ENCODE data around the gene DLAT. TPM values are rescaled to one million over a fixed set of nuclear protein-coding genes. Genes with fewer than 3 reads are reported as not detected.
"Not testable (repeated sequence)": the region's sequence is repeated elsewhere in the genome, so short reads cannot be mapped to it uniquely, and the experiment has no call there.

Gene DLAT
- total RNA-seq, 1 donor, result 36.6 TPM

DNA sequence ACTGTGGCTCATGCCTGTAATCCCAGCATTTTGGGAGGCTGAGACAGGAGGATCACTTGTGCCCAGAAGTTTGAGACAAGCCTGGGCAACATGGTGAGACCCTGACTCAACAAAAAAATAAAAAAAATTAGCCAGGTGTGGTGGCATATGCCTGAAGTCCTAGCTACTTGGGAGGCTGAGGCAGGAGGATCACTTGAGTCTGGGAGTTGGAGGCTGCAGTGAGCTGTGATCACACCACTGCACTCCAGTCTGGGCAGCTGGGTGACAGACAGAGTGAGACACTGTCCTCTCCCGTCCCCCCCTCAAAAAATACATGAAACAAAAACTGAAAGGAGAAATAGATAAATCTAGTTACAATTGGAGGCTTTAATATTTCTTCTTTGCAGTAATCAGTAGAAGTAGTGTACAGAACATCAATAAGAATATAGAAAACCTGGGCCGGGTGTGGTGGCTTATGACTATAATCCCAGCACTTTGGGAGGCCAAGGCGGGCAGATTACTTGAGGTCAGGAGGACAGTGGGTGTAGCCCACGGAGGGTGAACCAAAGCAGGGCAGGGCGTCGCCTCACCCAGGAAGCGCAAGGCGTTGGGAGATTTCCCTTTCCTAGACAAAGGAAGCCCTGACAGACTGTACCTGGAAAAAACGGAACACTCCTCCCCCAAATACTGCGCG lies 19.6 kb upstream of the DLAT start:
- TF ChIP-seq CTCF (IDR thresholded peaks at IDR 0.05; ENCODE audit: extremely low read depth, low read depth, low read length), result no peak
- H3K4me1 ChIP-seq (ENCODE audit: insufficient read depth, low read length), result no peaks in the 10 kb centered on the region
- H3K4me2 ChIP-seq (ENCODE audit: insufficient read depth, low read length), result no peak overlapping the region
- no peak overlapping the region for H3K27ac ChIP-seq (ENCODE audit: low read depth, low read length)
- no peaks in the 10 kb centered on the region for H3K79me2 ChIP-seq (ENCODE audit: insufficient read depth, low read length)
- H4K20me1 ChIP-seq (ENCODE audit: insufficient read depth, low read length), result no peaks in the 10 kb centered on the region
- peaks cover 7% of the 10 kb centered on the region for H3K36me3 ChIP-seq (ENCODE audit: insufficient read depth, low read length)
- H3K27me3 ChIP-seq (ENCODE audit: insufficient read depth, low read length), result no peaks in the 10 kb centered on the region
- no peak overlapping the region for H2AFZ ChIP-seq (ENCODE audit: low read length)
- DNase-seq (ENCODE audit: insufficient read length, low spot score, missing footprints), result no peak
- H3K4me3 ChIP-seq (ENCODE audit: insufficient read depth, low read length), result no peak overlapping the region
- no peaks in the 10 kb centered on the region for H3K9me3 ChIP-seq (ENCODE audit: low read depth, low read length)

DNA sequence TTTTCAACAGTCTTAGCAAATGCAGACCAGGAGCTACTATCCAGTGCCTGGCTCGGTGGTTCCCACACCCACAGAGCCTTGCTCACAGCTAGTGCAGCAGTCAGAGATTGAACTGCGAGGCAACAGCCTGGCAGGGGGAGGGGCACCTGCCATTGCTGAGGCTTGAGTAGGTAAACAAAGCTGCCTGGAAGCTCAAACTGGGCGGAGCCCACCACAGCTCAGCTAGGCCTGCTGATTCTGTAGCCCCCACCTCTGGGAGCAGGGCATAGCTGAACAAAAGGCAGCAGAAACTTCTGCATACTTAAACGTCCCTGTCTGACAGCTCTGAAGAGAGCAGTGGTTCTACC lies 19.1 kb upstream of the DLAT start:
- DNase-seq (ENCODE audit: insufficient read length, low spot score, missing footprints); H3K4me3 ChIP-seq (ENCODE audit: insufficient read depth, low read length); H3K79me2 ChIP-seq (ENCODE audit: insufficient read depth, low read length); H3K27ac ChIP-seq (ENCODE audit: low read depth, low read length); H2AFZ ChIP-seq (ENCODE audit: low read length); H3K9me3 ChIP-seq (ENCODE audit: low read depth, low read length); H3K4me2 ChIP-seq (ENCODE audit: insufficient read depth, low read length); H3K27me3 ChIP-seq (ENCODE audit: insufficient read depth, low read length); H3K36me3 ChIP-seq (ENCODE audit: insufficient read depth, low read length); H4K20me1 ChIP-seq (ENCODE audit: insufficient read depth, low read length); H3K4me1 ChIP-seq (ENCODE audit: insufficient read depth, low read length): not testable (repeated sequence)

- H3K4me1 ChIP-seq (ENCODE audit: insufficient read depth, low read length); H3K36me3 ChIP-seq (ENCODE audit: insufficient read depth, low read length); H3K4me2 ChIP-seq (ENCODE audit: insufficient read depth, low read length); H3K9me3 ChIP-seq (ENCODE audit: low read depth, low read length); H2AFZ ChIP-seq (ENCODE audit: low read length); DNase-seq (ENCODE audit: insufficient read length, low spot score, missing footprints); H4K20me1 ChIP-seq (ENCODE audit: insufficient read depth, low read length); H3K27ac ChIP-seq (ENCODE audit: low read depth, low read length); H3K4me3 ChIP-seq (ENCODE audit: insufficient read depth, low read length); H3K79me2 ChIP-seq (ENCODE audit: insufficient read depth, low read length); H3K27me3 ChIP-seq (ENCODE audit: insufficient read depth, low read length): not testable (repeated sequence)
Measured at GRCh38 chr11:112011451-112011850, 13.8 kb upstream of the DLAT start.

DNA sequence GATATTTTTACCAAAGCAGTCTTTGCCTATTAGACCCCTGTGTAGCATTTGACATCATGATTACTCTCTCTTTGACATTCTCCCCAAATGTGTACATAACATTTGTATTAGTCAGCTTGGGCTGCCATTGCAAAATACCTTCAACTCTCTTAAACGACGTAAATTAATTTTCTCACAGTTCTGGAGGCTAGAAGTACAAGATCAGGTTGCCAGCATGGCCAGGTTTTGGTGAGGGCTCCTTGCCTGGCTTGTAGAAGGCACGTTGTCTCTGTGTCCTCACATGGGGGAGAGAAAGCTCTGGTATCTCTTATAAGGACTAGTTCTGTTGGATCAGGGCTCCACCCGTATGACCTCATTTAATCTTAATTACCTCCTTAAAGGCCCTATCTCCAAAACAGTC lies 12.3 kb upstream of the DLAT start:
- Histone ChIP-seq H3K9me3 (ENCODE audit: low read depth, low read length) (no peaks in the 10 kb centered on the region), H3K4me1 (ENCODE audit: insufficient read depth, low read length) (peaks cover 21% of the 10 kb centered on the region), H2AFZ (ENCODE audit: low read length) (no peak overlapping the region), H3K4me3 (ENCODE audit: insufficient read depth, low read length) (no peak overlapping the region), H3K36me3 (ENCODE audit: insufficient read depth, low read length) (no peaks in the 10 kb centered on the region), H3K79me2 (ENCODE audit: insufficient read depth, low read length) (no peaks in the 10 kb centered on the region), H3K27me3 (ENCODE audit: insufficient read depth, low read length) (no peaks in the 10 kb centered on the region), H3K27ac (ENCODE audit: low read depth, low read length) (no peak overlapping the region), H3K4me2 (ENCODE audit: insufficient read depth, low read length) (no peak overlapping the region), H4K20me1 (ENCODE audit: insufficient read depth, low read length) (peaks cover 6% of the 10 kb centered on the region)
- no peak for DNase-seq (ENCODE audit: insufficient read length, low spot score, missing footprints)
- no peak for TF ChIP-seq CTCF (IDR thresholded peaks at IDR 0.05; ENCODE audit: extremely low read depth, low read depth, low read length)

DNA sequence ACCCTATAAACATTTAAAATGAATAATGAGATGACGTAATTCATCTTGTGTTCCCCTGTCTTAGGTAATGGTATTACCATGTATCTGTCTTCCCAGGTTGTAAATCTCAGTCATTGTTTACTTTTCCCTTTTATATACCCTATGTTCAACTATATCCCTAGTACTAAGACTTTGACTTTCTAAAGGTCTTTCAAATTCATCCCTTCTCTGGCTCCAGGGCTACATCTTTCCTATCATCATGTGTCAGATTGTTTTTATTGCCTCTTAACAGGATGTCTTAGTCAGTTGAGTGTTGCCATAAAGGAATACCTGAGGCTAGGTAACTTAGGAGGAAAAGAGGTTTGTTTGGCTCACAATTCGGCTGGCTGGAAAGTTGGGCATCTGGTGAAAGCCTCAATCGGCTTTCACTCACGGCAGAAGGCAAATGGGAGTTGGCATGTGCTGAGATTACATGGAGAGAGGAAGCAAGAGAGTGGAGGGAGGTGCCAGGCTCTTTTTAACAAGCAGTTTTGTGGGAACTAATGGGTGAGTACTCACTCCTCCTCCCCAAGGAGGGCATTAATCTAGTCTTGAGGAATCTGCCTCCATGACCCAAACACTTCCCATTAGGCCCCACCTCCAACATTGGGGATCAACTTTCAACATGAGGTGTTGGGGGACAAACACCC lies 11.6 kb upstream of the DLAT start:
- H3K4me3 ChIP-seq (ENCODE audit: insufficient read depth, low read length), result no peak overlapping the region
- no peak for TF ChIP-seq CTCF (IDR thresholded peaks at IDR 0.05; ENCODE audit: extremely low read depth, low read depth, low read length)
- H3K4me1 ChIP-seq (ENCODE audit: insufficient read depth, low read length), result peaks cover 24% of the 10 kb centered on the region
- H3K27me3 ChIP-seq (ENCODE audit: insufficient read depth, low read length), result no peaks in the 10 kb centered on the region
- no peaks in the 10 kb centered on the region for H3K79me2 ChIP-seq (ENCODE audit: insufficient read depth, low read length)
- peaks cover under 1% of the 10 kb centered on the region for H3K36me3 ChIP-seq (ENCODE audit: insufficient read depth, low read length)
- H3K4me2 ChIP-seq (ENCODE audit: insufficient read depth, low read length), result no peak overlapping the region
- no peak for DNase-seq (ENCODE audit: insufficient read length, low spot score, missing footprints)
- peaks cover 6% of the 10 kb centered on the region for H4K20me1 ChIP-seq (ENCODE audit: insufficient read depth, low read length)
- H2AFZ ChIP-seq (ENCODE audit: low read length), result no peak overlapping the region
- no peaks in the 10 kb centered on the region for H3K9me3 ChIP-seq (ENCODE audit: low read depth, low read length)
- H3K27ac ChIP-seq (ENCODE audit: low read depth, low read length), result no peak overlapping the region
